ENCODE measurements around the gene PDGFB. TPM values are rescaled to one million over a fixed set of nuclear protein-coding genes. Genes with fewer than 3 reads are reported as not detected.

PDGFB gene
- total RNA-seq, 1 experiment from 2014 or later, result 78.0 TPM

DNA sequence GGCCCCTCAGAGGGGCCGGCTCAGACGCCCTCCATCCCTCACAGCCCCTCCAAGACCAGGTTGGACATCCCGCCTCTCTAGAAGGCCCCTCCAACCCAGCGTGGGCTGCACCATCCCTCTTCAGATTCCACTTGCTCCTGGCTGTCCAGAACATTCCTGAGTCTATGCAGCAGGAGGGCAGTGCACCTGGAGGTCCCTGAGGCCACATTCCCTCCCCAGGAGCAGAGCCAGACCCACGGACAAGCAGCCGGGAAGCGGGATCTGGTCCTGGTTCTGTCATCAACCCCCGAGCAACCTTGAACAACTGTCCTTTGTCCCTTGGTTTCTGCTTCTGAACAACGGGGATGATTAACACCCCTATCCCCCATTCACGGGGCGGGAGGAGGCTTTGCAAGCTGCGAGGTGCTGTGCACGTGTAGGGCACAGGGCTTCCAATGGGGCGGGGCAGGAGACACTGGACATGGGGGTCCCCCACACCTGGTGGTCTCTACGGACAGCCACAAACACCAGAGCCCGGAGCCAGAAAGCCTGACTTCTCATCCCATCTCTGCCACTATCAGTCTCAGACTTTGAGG is 13.2 kb upstream of the PDGFB start:
- CTCF ChIA-PET, result no interaction called here
- Histone ChIP-seq H3K36me3 (ENCODE audit: control insufficient read depth, insufficient read depth, low read length) (no peaks in the 10 kb centered on the region), H3K27ac (ENCODE audit: low read length) (peak overlapping the region; percentile 54; the same call in 1 of the 2 replicates), H3K9me3 (ENCODE audit: control insufficient read depth, insufficient read depth, low read depth, low read length) (no peaks in the 10 kb centered on the region), H3K27me3 (ENCODE audit: control insufficient read depth, insufficient read depth, low read length) (no peaks in the 10 kb centered on the region), H3K4me3 (ENCODE audit: low read depth in 2 of 2, low read length in 2 of 2) (no peak overlapping the region), H3K4me1 (ENCODE audit: control insufficient read depth, insufficient read depth, low read length) (peaks cover 40% of the 10 kb centered on the region)
- DNase-seq (ENCODE audit: low read depth, low spot score), result no peak
- no peak for ATAC-seq
- intact Hi-C loops (cut with micrococcal nuclease; ENCODE audit: unreplicated experiment), result loop anchor here (5.0 kb wide), 1 partner anchor 34 kb away; no protein-coding TSS in a partner anchor
- POLR2A ChIA-PET, result interaction anchor here (0.5 kb wide), 1 partner anchor 203 kb away, joined by 5 read pairs; no protein-coding TSS in a partner anchor
- in situ Hi-C loops (cut with HindIII; ENCODE audit: low pct_unique_long_range_greater_than_20kb, low sequenced_read_pairs), result no loop called here
- BruUV-seq (replicated peaks), result no TSS peak
- TF ChIP-seq, protein P1, sequence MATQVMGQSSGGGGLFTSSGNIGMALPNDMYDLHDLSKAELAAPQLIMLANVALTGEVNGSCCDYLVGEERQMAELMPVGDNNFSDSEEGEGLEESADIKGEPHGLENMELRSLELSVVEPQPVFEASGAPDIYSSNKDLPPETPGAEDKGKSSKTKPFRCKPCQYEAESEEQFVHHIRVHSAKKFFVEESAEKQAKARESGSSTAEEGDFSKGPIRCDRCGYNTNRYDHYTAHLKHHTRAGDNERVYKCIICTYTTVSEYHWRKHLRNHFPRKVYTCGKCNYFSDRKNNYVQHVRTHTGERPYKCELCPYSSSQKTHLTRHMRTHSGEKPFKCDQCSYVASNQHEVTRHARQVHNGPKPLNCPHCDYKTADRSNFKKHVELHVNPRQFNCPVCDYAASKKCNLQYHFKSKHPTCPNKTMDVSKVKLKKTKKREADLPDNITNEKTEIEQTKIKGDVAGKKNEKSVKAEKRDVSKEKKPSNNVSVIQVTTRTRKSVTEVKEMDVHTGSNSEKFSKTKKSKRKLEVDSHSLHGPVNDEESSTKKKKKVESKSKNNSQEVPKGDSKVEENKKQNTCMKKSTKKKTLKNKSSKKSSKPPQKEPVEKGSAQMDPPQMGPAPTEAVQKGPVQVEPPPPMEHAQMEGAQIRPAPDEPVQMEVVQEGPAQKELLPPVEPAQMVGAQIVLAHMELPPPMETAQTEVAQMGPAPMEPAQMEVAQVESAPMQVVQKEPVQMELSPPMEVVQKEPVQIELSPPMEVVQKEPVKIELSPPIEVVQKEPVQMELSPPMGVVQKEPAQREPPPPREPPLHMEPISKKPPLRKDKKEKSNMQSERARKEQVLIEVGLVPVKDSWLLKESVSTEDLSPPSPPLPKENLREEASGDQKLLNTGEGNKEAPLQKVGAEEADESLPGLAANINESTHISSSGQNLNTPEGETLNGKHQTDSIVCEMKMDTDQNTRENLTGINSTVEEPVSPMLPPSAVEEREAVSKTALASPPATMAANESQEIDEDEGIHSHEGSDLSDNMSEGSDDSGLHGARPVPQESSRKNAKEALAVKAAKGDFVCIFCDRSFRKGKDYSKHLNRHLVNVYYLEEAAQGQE (IDR thresholded peaks at IDR 0.05; ENCODE audit: insufficient read depth in 1 of 2, low read depth in 2 of 2, low read length in 1 of 2), result no peak
- TF ChIP-seq, protein P2, sequence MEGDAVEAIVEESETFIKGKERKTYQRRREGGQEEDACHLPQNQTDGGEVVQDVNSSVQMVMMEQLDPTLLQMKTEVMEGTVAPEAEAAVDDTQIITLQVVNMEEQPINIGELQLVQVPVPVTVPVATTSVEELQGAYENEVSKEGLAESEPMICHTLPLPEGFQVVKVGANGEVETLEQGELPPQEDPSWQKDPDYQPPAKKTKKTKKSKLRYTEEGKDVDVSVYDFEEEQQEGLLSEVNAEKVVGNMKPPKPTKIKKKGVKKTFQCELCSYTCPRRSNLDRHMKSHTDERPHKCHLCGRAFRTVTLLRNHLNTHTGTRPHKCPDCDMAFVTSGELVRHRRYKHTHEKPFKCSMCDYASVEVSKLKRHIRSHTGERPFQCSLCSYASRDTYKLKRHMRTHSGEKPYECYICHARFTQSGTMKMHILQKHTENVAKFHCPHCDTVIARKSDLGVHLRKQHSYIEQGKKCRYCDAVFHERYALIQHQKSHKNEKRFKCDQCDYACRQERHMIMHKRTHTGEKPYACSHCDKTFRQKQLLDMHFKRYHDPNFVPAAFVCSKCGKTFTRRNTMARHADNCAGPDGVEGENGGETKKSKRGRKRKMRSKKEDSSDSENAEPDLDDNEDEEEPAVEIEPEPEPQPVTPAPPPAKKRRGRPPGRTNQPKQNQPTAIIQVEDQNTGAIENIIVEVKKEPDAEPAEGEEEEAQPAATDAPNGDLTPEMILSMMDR (IDR thresholded peaks at IDR 0.05), result no peak
- TF ChIP-seq TCF7L2 (IDR thresholded peaks at IDR 0.05; ENCODE audit: low read depth, low read length), result no peak
- TF ChIP-seq POLR2AphosphoS5 (IDR thresholded peaks at IDR 0.05; ENCODE audit: low read depth, low read length), result no peak
- TF ChIP-seq SIN3A (IDR thresholded peaks at IDR 0.05; ENCODE audit: borderline replicate concordance, insufficient read depth, low read depth, low read length), result no peak

DNA sequence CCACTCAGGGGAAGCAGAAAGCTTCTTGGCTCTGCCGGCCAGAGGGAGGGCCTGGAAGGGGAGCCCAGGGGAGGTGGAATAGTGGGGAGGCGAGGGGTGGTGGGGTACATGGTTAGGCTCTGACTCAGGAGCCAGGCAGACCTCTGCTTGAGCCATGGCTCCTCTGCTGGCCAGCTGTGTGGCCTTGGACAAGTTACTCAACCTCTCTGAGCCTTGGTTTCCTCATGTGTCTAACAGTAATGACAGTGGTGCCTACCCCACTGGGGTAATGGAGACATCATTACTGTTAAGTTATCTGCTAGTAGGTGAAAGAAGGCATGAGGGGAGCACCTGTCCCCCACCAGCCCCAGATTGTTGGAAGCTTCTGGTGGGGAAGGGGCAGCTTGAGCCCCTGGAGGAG is 12.2 kb upstream of the PDGFB start:
- POLR2A ChIA-PET, result interaction anchor here (0.8 kb wide), 1 partner anchor 31 kb away, joined by 3 read pairs; no protein-coding TSS in a partner anchor
- intact Hi-C loops (cut with micrococcal nuclease; ENCODE audit: unreplicated experiment), result loop anchor here (5.0 kb wide), 1 partner anchor 35 kb away; no protein-coding TSS in a partner anchor
- Histone ChIP-seq H3K36me3 (ENCODE audit: control insufficient read depth, insufficient read depth, low read length) (no peaks in the 10 kb centered on the region), H3K27ac (ENCODE audit: low read length) (no peak overlapping the region), H3K4me3 (ENCODE audit: low read depth in 2 of 2, low read length in 2 of 2) (no peak overlapping the region), H3K9me3 (ENCODE audit: control insufficient read depth, insufficient read depth, low read depth, low read length) (no peaks in the 10 kb centered on the region), H3K27me3 (ENCODE audit: control insufficient read depth, insufficient read depth, low read length) (no peaks in the 10 kb centered on the region), H3K4me1 (ENCODE audit: control insufficient read depth, insufficient read depth, low read length) (peaks cover 50% of the 10 kb centered on the region)
- in situ Hi-C loops (cut with HindIII; ENCODE audit: low pct_unique_long_range_greater_than_20kb, low sequenced_read_pairs), result no loop called here
- ATAC-seq (no peak), DNase-seq (ENCODE audit: low read depth, low spot score) (no peak)
- TF ChIP-seq SIN3A (IDR thresholded peaks at IDR 0.05; ENCODE audit: borderline replicate concordance, insufficient read depth, low read depth, low read length) (no peak), TCF7L2 (IDR thresholded peaks at IDR 0.05; ENCODE audit: low read depth, low read length) (no peak), POLR2AphosphoS5 (IDR thresholded peaks at IDR 0.05; ENCODE audit: low read depth, low read length) (no peak)
- TF ChIP-seq, protein P1 (IDR thresholded peaks at IDR 0.05; ENCODE audit: insufficient read depth in 1 of 2, low read depth in 2 of 2, low read length in 1 of 2), result no peak
- TF ChIP-seq, protein P2 (IDR thresholded peaks at IDR 0.05), result no peak
- no TSS peak for BruUV-seq (replicated peaks)
- CTCF ChIA-PET, result no interaction called here
